ENCODE measurements around the gene MB21D2. TPM values are rescaled to one million over a fixed set of nuclear protein-coding genes. Genes with fewer than 3 reads are reported as not detected.

Gene MB21D2
- total and polyA plus RNA-seq, 2 experiments from 2014 or later, result 8.1 to 35.9 TPM

DNA sequence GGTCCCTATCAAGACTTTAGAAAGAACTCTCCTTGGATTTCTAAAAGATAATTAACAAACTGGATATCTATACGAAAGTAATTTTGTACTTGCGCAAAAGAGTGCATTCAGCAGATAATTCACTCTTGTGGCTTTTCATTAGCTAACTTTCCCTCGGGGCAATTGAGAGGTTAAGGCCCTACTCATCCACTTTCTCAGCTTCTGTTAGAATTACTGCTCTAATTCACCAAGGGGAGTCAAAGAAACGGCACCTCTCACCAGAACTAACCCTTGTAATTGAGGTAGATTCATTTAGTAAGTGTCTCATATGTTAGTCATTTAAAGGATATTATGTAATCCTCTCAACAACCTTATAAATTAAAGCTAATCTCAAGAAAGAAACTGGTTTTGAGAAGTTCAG lies 22.5 kb upstream of the MB21D2 start (continued):
- no peak for TF ChIP-seq ETS1 (IDR thresholded peaks at IDR 0.05)
- no peak for TF ChIP-seq CREB1 (CRISPR knock-in tag; IDR thresholded peaks at IDR 0.05; ENCODE audit: low read depth)
- no peak for TF ChIP-seq ZNF114 (CRISPR knock-in tag; IDR thresholded peaks at IDR 0.05)

GRCh38 chr3:192935441-192935840 lies 17.8 kb upstream of the MB21D2 start:
- H3K9me3 Mint-ChIP-seq, result no peaks in the 10 kb centered on the region; the same call in 2 of the 3 replicates
- no peak for DNase-seq (ENCODE audit: low spot score)
- no peak for ATAC-seq

More at GRCh38 chr3:192935441-192935840, 17.8 kb upstream of the MB21D2 start:
- TF ChIP-seq, protein P1, sequence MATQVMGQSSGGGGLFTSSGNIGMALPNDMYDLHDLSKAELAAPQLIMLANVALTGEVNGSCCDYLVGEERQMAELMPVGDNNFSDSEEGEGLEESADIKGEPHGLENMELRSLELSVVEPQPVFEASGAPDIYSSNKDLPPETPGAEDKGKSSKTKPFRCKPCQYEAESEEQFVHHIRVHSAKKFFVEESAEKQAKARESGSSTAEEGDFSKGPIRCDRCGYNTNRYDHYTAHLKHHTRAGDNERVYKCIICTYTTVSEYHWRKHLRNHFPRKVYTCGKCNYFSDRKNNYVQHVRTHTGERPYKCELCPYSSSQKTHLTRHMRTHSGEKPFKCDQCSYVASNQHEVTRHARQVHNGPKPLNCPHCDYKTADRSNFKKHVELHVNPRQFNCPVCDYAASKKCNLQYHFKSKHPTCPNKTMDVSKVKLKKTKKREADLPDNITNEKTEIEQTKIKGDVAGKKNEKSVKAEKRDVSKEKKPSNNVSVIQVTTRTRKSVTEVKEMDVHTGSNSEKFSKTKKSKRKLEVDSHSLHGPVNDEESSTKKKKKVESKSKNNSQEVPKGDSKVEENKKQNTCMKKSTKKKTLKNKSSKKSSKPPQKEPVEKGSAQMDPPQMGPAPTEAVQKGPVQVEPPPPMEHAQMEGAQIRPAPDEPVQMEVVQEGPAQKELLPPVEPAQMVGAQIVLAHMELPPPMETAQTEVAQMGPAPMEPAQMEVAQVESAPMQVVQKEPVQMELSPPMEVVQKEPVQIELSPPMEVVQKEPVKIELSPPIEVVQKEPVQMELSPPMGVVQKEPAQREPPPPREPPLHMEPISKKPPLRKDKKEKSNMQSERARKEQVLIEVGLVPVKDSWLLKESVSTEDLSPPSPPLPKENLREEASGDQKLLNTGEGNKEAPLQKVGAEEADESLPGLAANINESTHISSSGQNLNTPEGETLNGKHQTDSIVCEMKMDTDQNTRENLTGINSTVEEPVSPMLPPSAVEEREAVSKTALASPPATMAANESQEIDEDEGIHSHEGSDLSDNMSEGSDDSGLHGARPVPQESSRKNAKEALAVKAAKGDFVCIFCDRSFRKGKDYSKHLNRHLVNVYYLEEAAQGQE (IDR thresholded peaks at IDR 0.05; ENCODE audit: unreplicated experiment), result no peak
- TF ChIP-seq JUNB (IDR thresholded peaks at IDR 0.05; ENCODE audit: unreplicated experiment), result no peak
- TF ChIP-seq STAT1 (IDR thresholded peaks at IDR 0.05; ENCODE audit: unreplicated experiment), result no peak
- no peak for TF ChIP-seq ZNF462 (CRISPR knock-in tag; IDR thresholded peaks at IDR 0.05)
- Histone ChIP-seq H3K4me1 (ENCODE audit: insufficient read depth) (no peaks in the 10 kb centered on the region), H3K27me3 (ENCODE audit: insufficient read depth) (no peaks in the 10 kb centered on the region), H3K9me2 (ENCODE audit: insufficient read depth) (no peaks in the 10 kb centered on the region), H4K20me1 (replicated peaks; ENCODE audit: insufficient read depth) (no peaks in the 10 kb centered on the region), H3K27ac (ENCODE audit: low read depth) (no peak overlapping the region), H3K4me2 (no peak overlapping the region), H2AFZ (0 out of 2 replicates have a peak overlapping the region, but pooled peaks have one; percentile 63), H3K4me3 (no peak overlapping the region), H3F3A (replicated peaks; ENCODE audit: low read depth) (no peaks in the 10 kb centered on the region), H3K36me3 (ENCODE audit: insufficient read depth) (no peaks in the 10 kb centered on the region), H3K79me2 (replicated peaks; ENCODE audit: insufficient read depth) (no peaks in the 10 kb centered on the region)
- Mint-ChIP-seq H3K36me3 (ENCODE audit: low read depth) (no peaks in the 10 kb centered on the region), H3K27me3 (ENCODE audit: insufficient read depth, low read depth, poor library complexity) (peaks cover 1% of the 10 kb centered on the region), H3K27ac (no peak overlapping the region), H3K4me1 (no peaks in the 10 kb centered on the region), H3K4me3 (no peak overlapping the region)

Data from GM23338 (cell line).